GM19463 (cell line): Measurements from ENCODE around the gene GPX6.
"Not testable (repeated sequence)": the region's sequence is repeated elsewhere in the genome, so short reads cannot be mapped to it uniquely, and the experiment has no call there.

ENCODE experiments used
- ATAC-seq: cut with Tn5 transposase; IDR thresholded peaks from one replicate; pipeline ENCODE4 v1.9.1; 2021; ENCODE audit warnings: mild to moderate bottlenecking, moderate library complexity; ENCODE audit not compliant: unreplicated experiment

Gene GPX6

GRCh38 chr6:28486533-28486932, 29.1 kb downstream of the GPX6 start:
- ATAC-seq, result no peak

DNA sequence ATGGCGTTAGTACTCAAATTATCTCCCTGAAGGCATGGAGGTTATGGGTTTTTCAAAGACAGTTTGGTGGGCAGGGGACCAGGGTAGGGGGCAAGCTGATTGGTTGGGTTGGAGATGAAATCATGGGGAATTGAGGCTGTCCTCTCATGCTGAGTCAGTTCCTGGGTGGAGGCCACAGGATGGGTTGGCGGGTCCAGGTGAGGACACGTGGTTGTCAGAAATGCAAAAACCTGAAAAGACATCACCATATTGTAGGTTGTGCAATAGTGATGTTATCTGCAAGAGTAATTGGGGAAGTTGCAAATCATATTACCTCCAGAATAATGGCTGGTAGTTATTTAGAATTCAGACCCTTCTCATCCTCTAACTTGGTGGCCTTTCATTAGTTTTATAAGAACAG, 30.1 kb downstream of the GPX6 start:
- ATAC-seq, result no peak

- no peak for ATAC-seq
Measured at GRCh38 chr6:28480253-28480932, 35.2 kb downstream of the GPX6 start.

DNA sequence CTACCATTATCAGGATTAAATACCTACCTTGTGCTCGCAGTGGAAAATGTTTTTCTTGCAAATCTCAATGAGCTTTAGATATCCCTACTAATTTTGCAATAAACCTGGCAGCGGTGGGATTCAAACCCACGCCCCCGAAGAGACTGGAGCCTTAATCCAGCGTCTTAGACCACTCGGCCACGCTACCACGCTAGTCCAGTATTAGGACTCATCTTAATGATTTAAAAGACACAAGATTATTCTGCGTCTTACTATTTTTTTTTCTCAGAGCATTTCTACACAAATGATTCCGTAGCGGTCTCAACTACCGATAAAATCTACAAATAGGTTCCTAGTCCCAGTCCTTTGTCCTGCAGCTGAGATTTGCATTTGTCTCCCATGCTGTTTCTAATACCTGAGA, 37.1 kb downstream of the GPX6 start:
- ATAC-seq, result no peak

- no peak for ATAC-seq
Measured at GRCh38 chr6:28474441-28475219, 41.0 kb downstream of the GPX6 start.

DNA sequence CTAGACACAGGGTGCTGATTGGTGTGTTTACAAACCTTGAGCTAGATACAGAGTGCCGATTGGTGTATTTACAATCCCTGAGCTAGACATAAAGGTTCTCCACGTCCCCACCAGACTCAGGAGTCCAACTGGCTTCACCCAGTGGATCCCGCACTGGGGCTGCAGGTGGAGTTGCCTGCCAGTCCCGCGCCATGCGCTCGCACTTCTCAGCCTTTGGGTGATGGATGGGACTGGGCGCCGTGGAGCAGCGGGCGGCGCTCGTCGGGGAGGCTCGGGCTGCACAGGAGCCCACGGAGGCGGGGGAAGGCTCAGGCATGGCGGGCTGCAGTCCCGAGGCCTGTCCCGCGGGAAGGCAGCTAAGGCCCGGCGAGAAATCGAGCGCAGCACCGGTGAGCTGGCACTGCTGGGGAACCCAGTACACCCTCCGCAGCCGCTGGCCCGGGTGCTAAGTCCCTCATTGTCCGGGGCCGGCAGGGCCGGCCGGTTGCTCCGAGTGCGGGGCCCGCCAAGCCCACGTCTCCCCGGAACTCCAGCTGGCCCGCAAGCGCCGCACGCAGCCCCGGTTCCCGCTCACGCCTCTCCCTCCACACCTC, 46.3 kb downstream of the GPX6 start:
- not testable (repeated sequence) for ATAC-seq

GRCh38 chr6:28468056-28468455, 47.5 kb downstream of the GPX6 start:
- no peak for ATAC-seq

DNA sequence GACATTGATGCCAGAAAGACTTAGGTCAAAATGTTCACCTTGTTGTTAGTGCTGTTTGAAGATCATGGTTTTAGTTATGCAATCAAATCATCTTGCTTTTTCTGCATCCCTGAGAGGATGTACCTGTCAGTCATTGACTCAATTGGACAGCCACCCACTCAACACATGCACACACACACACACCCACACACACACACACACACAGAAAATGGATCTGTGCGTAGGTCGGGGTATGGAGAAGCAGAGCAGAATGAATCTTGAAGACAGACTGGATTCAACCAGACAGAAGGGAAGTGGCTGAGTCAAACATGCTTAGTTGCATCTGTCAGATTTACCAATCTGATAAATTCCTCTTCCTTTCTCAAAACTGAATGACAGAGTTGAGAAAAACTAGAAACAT, 53.2 kb downstream of the GPX6 start:
- ATAC-seq, result no peak

- no peak for ATAC-seq
Measured at GRCh38 chr6:28458568-28458967, 57.0 kb downstream of the GPX6 start.
